Measurements from ENCODE around the gene TESK1.
"Not testable (repeated sequence)": the region's sequence is repeated elsewhere in the genome, so short reads cannot be mapped to it uniquely, and the experiment has no call there.

Gene TESK1

GRCh38 chr9:35606138-35606504 lies 1.1 kb downstream of the TESK1 start:
- ChIA-PET POLR2A (no interaction called here), CTCF (no interaction called here)
- TF ChIP-seq FOXK2 (IDR thresholded peaks at IDR 0.05), result no peak
- TF ChIP-seq HDGF (IDR thresholded peaks at IDR 0.05; ENCODE audit: borderline replicate concordance), result no peak
- TF ChIP-seq FOXM1 (IDR thresholded peaks at IDR 0.05; ENCODE audit: borderline replicate concordance), result no peak
- no peak for DNase-seq (ENCODE audit: extremely low spot score)

GRCh38 chr9:35606726-35607125 lies 1.7 kb downstream of the TESK1 start:
- CTCF ChIA-PET, result no interaction called here
- TF ChIP-seq NFRKB (IDR thresholded peaks at IDR 0.05) (no peak), TARDBP (IDR thresholded peaks at IDR 0.05) (no peak), HDGF (IDR thresholded peaks at IDR 0.05; ENCODE audit: borderline replicate concordance) (no peak), SP1 (IDR thresholded peaks at IDR 0.05) (no peak), ZNF384 (IDR thresholded peaks at IDR 0.05) (no peak), ELF4 (IDR thresholded peaks at IDR 0.05) (no peak), ARNT (IDR thresholded peaks at IDR 0.05) (no peak), BHLHE40 (IDR thresholded peaks at IDR 0.05; ENCODE audit: borderline replicate concordance) (no peak), LEF1 (IDR thresholded peaks at IDR 0.05; ENCODE audit: borderline replicate concordance) (no peak), PKNOX1 (IDR thresholded peaks at IDR 0.05) (no peak), CTBP1 (IDR thresholded peaks at IDR 0.05; ENCODE audit: borderline replicate concordance) (no peak)
- POLR2A ChIA-PET, result no interaction called here
- no peak for DNase-seq (ENCODE audit: extremely low spot score)

- ChIA-PET POLR2A (interaction anchor here (1.9 kb wide), 1 partner anchor 49 kb away, joined by 4 read pairs; the partner anchor contains the start of gene RMRP), CTCF (no interaction called here)
- TF ChIP-seq BHLHE40 (IDR thresholded peaks at IDR 0.05; ENCODE audit: borderline replicate concordance) (no peak), LEF1 (IDR thresholded peaks at IDR 0.05; ENCODE audit: borderline replicate concordance) (no peak), NFRKB (IDR thresholded peaks at IDR 0.05) (no peak), ZNF384 (IDR thresholded peaks at IDR 0.05) (no peak), ELF4 (IDR thresholded peaks at IDR 0.05) (no peak), FOXA1 (IDR thresholded peaks at IDR 0.05) (no peak), ARNT (IDR thresholded peaks at IDR 0.05) (no peak), CTBP1 (IDR thresholded peaks at IDR 0.05; ENCODE audit: borderline replicate concordance) (no peak), TARDBP (IDR thresholded peaks at IDR 0.05) (no peak), FOXK2 (IDR thresholded peaks at IDR 0.05) (no peak), SP1 (IDR thresholded peaks at IDR 0.05) (no peak), L3MBTL2 (conservative IDR thresholded peaks at IDR 0.05) (no peak), FOXM1 (IDR thresholded peaks at IDR 0.05; ENCODE audit: borderline replicate concordance) (no peak), HDGF (IDR thresholded peaks at IDR 0.05; ENCODE audit: borderline replicate concordance) (no peak), SUZ12 (IDR thresholded peaks at IDR 0.05) (no peak), PKNOX1 (IDR thresholded peaks at IDR 0.05) (no peak)
- DNase-seq (ENCODE audit: extremely low spot score), result no peak
Observed at GRCh38 chr9:35608221-35608620, 3.2 kb downstream of the TESK1 start.

- DNase-seq (ENCODE audit: extremely low spot score), result no peak
- ChIA-PET CTCF (no interaction called here), POLR2A (interaction anchor here (1.9 kb wide), 1 partner anchor 48 kb away, joined by 4 read pairs; the partner anchor contains the start of gene RMRP)
- TF ChIP-seq ZNF384 (IDR thresholded peaks at IDR 0.05) (no peak), ELF4 (IDR thresholded peaks at IDR 0.05) (no peak), CTBP1 (IDR thresholded peaks at IDR 0.05; ENCODE audit: borderline replicate concordance) (no peak)
Observed at GRCh38 chr9:35609001-35609819, 4.1 kb downstream of the TESK1 start.

- no peak for DNase-seq (ENCODE audit: extremely low spot score)
- TF ChIP-seq SUZ12 (IDR thresholded peaks at IDR 0.05) (no peak), SP1 (IDR thresholded peaks at IDR 0.05) (no peak), BHLHE40 (IDR thresholded peaks at IDR 0.05; ENCODE audit: borderline replicate concordance) (no peak)
- CTCF ChIA-PET, result no interaction called here
- POLR2A ChIA-PET, result interaction anchor here (1.9 kb wide), 1 partner anchor 48 kb away, joined by 4 read pairs; the partner anchor contains the start of gene RMRP
Observed at GRCh38 chr9:35609820-35610163, 4.7 kb downstream of the TESK1 start.

GRCh38 chr9:35611230-35611797 lies 6.3 kb downstream of the TESK1 start:
- peak; percentile 58 for DNase-seq (ENCODE audit: extremely low spot score)
- TF ChIP-seq PKNOX1 (IDR thresholded peaks at IDR 0.05) (peak; percentile 52), HDGF (IDR thresholded peaks at IDR 0.05; ENCODE audit: borderline replicate concordance) (no peak)
- ChIA-PET POLR2A (interaction anchor here (0.8 kb wide), 1 partner anchor 8 kb away, joined by 3 read pairs; no protein-coding TSS in a partner anchor), CTCF (interaction anchor here (0.6 to 1.1 kb wide), 5 partner anchors 14 to 58 kb away, joined by 3 to 9 read pairs (median 4); no protein-coding TSS in a partner anchor)

GRCh38 chr9:35612066-35612465 lies 7.0 kb downstream of the TESK1 start:
- POLR2A ChIA-PET, result interaction anchor here (0.5 kb wide), 1 partner anchor 217 kb away, joined by 3 read pairs; the partner anchor contains the start of gene FAM221B

More at GRCh38 chr9:35612066-35612465, 7.0 kb downstream of the TESK1 start:
- CTCF ChIA-PET, result interaction anchor here (1.1 kb wide), 1 partner anchor 120 kb away, joined by 4 read pairs; the partner anchor contains the start of gene TLN1
- DNase-seq (ENCODE audit: extremely low spot score), result not testable (repeated sequence)

All from HEK293T (cell line).